NCI-H82 treated with DMSO at 0.1 percent for 48 hours (cell line): Measurements from ENCODE around the gene DTL.
"Not testable (repeated sequence)": the region's sequence is repeated elsewhere in the genome, so short reads cannot be mapped to it uniquely, and the experiment has no call there.

Source experiments
- DNase-seq: peaks from one replicate; lab custom pipeline; 2025; ENCODE audit not compliant: unreplicated experiment; lab: John Stamatoyannopoulos, UW

DTL gene

GRCh38 chr1:212035123-212035834 lies at the start of gene DTL, which contains the start of gene INTS7:
TSS of gene DTL (plus strand) at chr1:212035748. CDS start at chr1:212035891, 143 bp downstream.
TSS of gene INTS7 (minus strand) at chr1:212035557. CDS start at chr1:212035437, 120 bp downstream.
- DNase-seq: peak; percentile 100

- no peak for DNase-seq
Measured at GRCh38 chr1:211986628-211987254, 48.8 kb upstream of the DTL start.

GRCh38 chr1:211991695-211992094 lies 43.9 kb upstream of the DTL start:
- DNase-seq: no peak

GRCh38 chr1:211997426-211997825 lies 38.1 kb upstream of the DTL start:
- DNase-seq: not testable (repeated sequence)

GRCh38 chr1:212002536-212002935 lies 33.0 kb upstream of the DTL start:
- DNase-seq: peak; percentile 84

- no peak for DNase-seq
Measured at GRCh38 chr1:212004895-212005608, 30.5 kb upstream of the DTL start.

- DNase-seq: no peak
Measured at GRCh38 chr1:212007178-212007577, 28.4 kb upstream of the DTL start.

GRCh38 chr1:212007886-212008285 lies 27.7 kb upstream of the DTL start:
- no peak for DNase-seq

GRCh38 chr1:212009561-212009960 lies 26.0 kb upstream of the DTL start:
- no peak for DNase-seq

GRCh38 chr1:212010004-212010403 lies 25.5 kb upstream of the DTL start:
- DNase-seq: no peak

GRCh38 chr1:212012034-212012740 lies 23.4 kb upstream of the DTL start:
- DNase-seq: peak; percentile 47

- DNase-seq: no peak
Measured at GRCh38 chr1:212013672-212014071, 21.9 kb upstream of the DTL start.

GRCh38 chr1:212020975-212021374 lies 14.6 kb upstream of the DTL start:
- no peak for DNase-seq

- DNase-seq: no peak
Measured at GRCh38 chr1:212021563-212021962, 14.0 kb upstream of the DTL start.

- not testable (repeated sequence) for DNase-seq
Measured at GRCh38 chr1:212022908-212023307, 12.6 kb upstream of the DTL start.

- DNase-seq: no peak
Measured at GRCh38 chr1:212024469-212025149, 10.9 kb upstream of the DTL start.

- DNase-seq: not testable (repeated sequence)
Measured at GRCh38 chr1:212027727-212028126, 7.8 kb upstream of the DTL start.

GRCh38 chr1:212030936-212031528 lies 4.5 kb upstream of the DTL start:
- DNase-seq: no peak

GRCh38 chr1:212034516-212035122 lies 929 bp upstream of the DTL start:
- DNase-seq: peak; percentile 70
